AG09309 (cell line): ENCODE results near the gene CD151.

ENCODE experiments used
- DNase-seq: peaks from one replicate; pipeline ENCODE4 v3.0.0-alpha.2; 2010; ENCODE audit warnings: low read depth
- H3K4me3 ChIP-seq: 2 replicates; pipeline ENCODE4 v1.5.1; 2011; ENCODE audit warnings: mild to moderate bottlenecking, low read depth, low read length, moderate library complexity; ENCODE audit not compliant: control insufficient read depth
- TF ChIP-seq, protein P1 (sequence below): IDR thresholded peaks from 2 replicates; pipeline ENCODE4 v1.5.1; 2011; ENCODE audit warnings: mild to moderate bottlenecking, low read depth, low read length, inconsistent platforms; ENCODE audit not compliant: insufficient read depth, control insufficient read depth; ENCODE audit errors: missing control alignments

The CD151 gene

DNA sequence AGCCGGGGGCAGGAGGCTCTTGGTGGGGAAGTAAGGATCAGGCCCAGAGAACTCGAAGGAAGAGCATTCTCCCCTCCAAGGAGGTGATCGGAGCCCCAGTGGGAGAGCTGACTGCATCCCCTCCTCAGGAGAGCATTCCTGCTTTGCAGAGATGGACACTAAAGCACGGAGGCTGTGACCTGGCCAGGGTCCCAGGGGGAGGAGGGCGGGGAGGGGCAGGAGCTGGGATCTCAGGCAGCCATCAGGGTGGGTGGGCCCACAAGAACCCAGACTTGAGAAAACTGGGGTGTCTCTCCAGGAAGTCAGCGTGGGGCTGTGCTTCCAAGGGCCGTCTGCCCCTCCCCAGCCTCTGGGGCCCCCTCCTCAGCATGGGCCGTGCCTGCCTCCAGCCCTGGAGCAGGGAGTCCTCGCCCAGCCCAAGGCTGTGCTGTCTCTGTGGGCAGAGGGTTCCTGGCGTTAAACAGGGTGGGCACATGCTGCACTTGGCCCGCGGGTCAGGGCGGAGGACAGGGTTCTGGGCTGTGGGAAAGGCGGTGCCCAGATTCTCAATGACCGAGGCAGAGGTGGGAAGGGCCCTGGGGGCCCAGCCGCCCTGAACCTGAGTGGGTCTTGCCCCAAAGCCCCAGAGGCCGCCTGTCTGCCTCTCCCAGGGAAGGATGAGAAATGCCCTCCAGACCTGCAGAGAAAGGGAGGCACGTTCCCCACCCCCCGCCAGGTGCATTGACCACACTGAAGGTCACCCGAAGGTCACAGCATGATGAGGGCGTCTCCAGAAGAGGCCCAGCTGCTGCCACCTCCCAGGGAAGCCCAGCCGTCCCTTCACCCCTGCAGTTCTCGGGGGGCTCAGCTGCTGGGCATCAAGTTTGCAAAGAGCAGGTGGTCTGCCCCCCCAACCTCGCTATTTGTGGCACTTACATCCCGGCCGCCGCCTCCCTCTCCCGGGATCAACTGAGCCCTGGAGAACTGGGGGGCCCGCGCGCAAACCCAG lies 43.5 kb upstream of the CD151 start:
- H3K4me3 ChIP-seq: peak overlapping the region; percentile 12
- TF ChIP-seq, protein P1, sequence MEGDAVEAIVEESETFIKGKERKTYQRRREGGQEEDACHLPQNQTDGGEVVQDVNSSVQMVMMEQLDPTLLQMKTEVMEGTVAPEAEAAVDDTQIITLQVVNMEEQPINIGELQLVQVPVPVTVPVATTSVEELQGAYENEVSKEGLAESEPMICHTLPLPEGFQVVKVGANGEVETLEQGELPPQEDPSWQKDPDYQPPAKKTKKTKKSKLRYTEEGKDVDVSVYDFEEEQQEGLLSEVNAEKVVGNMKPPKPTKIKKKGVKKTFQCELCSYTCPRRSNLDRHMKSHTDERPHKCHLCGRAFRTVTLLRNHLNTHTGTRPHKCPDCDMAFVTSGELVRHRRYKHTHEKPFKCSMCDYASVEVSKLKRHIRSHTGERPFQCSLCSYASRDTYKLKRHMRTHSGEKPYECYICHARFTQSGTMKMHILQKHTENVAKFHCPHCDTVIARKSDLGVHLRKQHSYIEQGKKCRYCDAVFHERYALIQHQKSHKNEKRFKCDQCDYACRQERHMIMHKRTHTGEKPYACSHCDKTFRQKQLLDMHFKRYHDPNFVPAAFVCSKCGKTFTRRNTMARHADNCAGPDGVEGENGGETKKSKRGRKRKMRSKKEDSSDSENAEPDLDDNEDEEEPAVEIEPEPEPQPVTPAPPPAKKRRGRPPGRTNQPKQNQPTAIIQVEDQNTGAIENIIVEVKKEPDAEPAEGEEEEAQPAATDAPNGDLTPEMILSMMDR: no peak
- no peak for DNase-seq

DNA sequence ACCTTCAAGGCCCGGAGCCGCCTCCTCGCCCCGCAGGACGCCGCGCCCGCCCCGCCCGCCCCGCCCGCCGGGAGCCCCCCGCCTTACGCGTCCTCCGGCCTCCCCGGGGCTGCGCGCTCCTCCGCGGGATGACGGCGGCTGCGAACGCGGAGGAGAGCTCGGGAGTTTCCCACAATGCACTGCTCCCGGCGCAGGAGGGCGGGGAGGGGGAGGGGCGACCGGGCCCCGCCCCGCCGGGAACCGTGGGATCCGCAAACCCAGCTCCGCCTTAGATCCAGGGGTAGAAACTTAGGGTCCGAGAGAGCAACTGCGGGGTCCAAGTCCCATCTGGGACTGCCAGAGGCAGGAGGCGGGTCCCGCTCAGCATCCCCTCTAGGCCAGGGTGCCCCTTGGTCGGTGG lies 42.8 kb upstream of the CD151 start, which contains the start of gene CEND1:
TSS of gene CEND1 (minus strand) at position 148 of the 400 bp plus-strand sequence. CDS start 1,514 bp downstream, outside the sequence.
- DNase-seq: no peak
- H3K4me3 ChIP-seq: peak within 1 kb of the TSS; percentile 12
- TF ChIP-seq, protein P1: no peak

DNA sequence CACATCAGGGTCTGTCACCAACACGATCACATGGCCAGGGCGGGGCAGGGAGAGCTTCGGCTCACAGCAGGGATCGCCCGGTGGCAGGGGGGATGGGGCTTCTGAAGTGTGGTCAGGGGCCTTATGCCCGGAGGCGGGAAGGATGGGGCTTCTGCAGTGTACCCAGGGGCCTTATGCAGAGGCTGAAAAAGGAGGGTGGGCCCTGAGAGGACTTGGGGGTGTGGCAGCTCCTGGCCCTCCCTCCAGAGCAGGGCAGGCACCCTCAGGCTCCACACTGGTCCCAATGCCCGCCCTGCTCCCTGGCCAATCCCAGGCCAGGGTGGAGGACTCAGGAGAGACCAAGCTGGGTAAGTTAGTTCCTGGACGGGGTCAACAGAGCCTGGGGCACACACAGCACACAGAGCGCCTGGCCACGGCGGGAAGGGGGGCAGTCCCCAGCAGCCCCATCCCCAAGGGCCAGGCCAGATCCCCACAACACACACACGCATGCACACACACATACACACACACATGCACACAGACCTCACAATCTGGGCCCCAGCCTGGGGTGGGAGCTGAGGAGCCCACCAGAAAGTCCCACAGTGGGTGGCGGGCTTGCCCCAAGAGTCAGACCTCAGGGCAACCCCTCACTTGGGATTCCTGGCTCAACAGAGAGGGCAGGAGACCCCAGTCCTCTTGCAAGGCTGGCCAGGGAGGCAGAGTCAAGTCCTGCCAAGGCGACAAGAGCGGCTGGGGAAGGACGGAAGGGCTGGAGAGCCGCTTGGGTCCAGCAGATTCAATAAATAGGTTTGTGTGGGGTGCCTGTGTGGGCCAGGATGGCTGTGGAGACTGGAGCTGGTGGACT lies 41.8 kb upstream of the CD151 start:
- TF ChIP-seq, protein P1: no peak
- no peak overlapping the region for H3K4me3 ChIP-seq
- DNase-seq: no peak

DNA sequence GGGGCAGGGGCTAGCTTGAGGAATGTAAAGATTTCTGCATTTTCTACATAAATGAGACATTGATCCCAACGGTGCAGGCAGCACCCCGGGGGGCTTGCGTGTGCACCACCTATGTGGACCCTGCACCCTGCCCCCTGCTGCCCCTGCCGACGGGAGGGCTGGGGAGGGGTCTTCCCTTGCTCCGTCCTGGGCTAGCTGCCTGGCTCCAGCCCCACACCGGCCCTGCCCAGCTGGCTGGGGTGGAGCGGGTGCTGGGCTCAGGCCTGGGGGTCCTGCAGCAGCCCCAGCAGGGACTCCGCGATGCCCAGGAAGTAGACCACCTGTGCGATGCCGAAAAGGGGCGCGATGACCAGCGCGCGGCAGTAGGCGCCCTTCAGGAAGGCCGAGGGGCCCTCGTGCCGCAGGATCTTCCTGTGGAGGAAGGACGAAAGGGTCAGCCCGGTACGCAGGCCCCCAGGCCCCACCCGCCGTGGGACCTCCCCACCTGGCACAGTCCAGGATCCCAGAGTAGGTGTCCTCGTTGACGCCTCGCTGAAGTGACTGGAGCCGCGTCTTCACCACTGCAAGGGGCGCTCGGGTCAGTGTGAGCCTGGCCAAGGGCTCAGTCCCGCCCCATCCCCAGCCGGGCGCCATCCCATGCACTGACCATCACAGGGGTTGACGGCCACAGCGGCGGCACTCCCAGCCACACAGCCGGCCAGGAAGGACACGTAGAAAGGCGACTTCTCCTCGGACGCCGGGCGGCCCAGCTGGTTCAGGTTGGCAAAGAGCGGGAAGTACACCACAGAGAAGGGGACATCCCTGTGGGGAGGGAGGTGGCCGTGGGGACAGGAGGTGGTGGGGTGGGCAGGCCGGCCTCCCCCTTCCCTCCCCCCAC lies 40.9 kb upstream of the CD151 start:
- no peak overlapping the region for H3K4me3 ChIP-seq
- TF ChIP-seq, protein P1: no peak
- no peak for DNase-seq

DNA sequence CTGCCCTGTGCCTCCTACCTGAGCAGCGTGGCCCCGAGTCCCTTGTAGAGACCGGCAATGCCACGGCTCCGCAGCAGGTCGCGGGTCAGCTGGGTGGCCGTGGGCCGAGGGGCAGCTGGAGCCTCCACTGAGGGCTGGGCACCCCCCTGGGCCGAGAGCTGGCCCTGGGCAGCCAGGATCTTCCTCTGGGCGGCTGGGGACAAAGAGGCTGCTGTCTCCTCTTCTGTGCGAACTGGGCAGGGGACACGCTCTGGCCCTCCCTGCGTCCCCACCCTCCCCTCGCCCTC lies 40.3 kb upstream of the CD151 start:
- TF ChIP-seq, protein P1: no peak
- no peak for DNase-seq
- H3K4me3 ChIP-seq: no peak overlapping the region

DNA sequence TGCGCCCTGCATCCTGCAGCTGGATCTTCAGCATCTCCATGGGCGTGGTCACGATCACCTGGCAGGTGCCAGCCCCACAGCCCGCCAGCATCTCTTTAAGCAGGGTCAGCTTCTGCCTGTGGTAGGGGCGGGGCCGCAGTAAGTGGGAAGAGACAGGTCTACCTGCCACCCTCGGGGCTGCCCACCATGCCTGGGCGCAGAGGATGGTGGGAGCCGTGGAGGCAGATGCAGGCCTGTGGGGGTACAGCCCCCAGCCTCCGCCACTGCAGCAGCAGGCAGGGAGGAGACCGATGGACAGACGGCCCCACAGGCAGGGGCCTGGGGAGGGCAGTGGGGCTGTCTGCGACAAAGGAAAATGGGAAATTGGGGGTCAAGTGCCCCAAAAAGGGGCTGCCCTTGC lies 39.9 kb upstream of the CD151 start:
- no peak overlapping the region for H3K4me3 ChIP-seq
- DNase-seq: no peak
- TF ChIP-seq, protein P1: no peak
